ENCODE measurements around the gene ITPR2.
"Not testable (repeated sequence)": the region's sequence is repeated elsewhere in the genome, so short reads cannot be mapped to it uniquely, and the experiment has no call there.

ITPR2 gene

GRCh38 chr12:26441434-26441833, 391.6 kb downstream of the ITPR2 start:
- DNase-seq (ENCODE audit: low spot score) = no peak

- DNase-seq (ENCODE audit: low spot score) = no peak
Measured at GRCh38 chr12:26435069-26435404, 398.0 kb downstream of the ITPR2 start.

DNA sequence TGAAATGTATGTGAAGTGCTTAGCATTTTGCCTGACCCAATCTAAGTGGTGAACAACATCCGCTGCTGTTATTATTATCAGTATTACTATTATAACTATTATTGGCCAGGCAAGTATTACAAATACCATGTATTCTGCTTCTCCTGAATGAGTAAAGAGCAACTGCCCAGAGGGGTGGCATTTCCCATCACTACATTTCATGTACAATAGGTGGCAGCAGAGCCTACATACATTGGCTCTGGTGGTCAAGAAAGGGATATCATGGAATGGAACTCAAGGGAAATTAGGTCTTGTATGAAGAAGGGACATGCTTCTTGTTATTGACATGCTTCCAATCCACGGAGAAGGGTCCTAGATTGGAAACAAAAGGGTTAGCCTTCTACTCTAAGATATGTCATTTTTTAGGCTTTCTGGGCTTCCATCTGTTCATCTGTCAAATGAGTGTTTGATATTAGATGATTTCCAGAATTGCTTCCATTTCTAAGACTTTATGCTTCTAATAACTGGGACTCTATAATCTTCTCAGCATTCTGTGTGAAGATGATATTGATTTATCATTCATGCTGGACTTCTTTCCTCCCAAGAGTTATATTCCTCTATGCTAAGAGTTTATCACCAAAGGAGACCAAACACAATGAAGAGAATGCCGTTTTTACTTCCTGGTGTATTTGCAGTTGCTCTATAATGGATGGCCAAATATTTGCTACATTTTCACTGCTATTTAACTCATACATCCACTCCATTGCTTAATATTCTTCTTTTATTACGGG, 398.5 kb downstream of the ITPR2 start:
- DNase-seq (ENCODE audit: low spot score) = peak; percentile 67

GRCh38 chr12:26433701-26434100, 399.3 kb downstream of the ITPR2 start:
- DNase-seq (ENCODE audit: low spot score) = not testable (repeated sequence)

- DNase-seq (ENCODE audit: low spot score) = no peak
Measured at GRCh38 chr12:26431211-26431610, 401.8 kb downstream of the ITPR2 start.

DNA sequence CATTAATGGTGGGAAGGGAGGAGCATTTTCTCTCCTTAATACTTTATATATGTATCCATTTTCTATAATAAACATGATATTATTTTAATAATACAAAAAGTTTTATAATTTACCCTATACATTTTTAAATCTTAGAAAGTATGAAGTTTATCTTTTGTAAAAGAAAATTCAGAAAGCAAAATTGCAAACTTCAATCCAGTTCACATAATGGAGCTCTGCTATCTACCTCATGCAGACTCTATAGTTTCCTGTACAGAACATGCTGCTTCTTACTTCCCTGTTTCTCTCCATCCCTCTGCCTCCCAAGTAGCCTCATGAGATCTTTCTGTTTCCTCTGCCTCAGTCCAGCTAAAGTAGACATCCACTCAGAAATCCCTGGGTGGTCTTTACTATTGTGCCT, 402.4 kb downstream of the ITPR2 start:
- not testable (repeated sequence) for DNase-seq (ENCODE audit: low spot score)

- DNase-seq (ENCODE audit: low spot score) = no peak
Measured at GRCh38 chr12:26429070-26429691, 403.8 kb downstream of the ITPR2 start.

DNA sequence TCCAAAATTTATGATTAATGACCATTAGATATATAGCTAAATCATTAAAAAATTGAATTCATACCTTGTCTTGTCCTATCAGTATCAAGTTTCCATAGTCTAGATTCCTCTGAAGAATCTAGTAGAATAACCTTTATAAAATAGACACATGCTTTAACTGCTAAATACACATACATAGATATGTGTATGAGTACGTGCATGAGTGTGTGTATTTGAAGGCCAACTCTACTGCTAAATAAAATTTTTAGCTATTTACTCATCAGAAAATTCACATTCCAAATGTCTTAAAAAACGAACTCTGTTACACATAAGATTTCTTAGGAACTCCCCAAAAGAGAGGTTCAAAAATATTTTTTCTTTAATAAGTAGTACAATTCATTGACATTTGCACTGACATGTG, 404.6 kb downstream of the ITPR2 start:
- no peak for DNase-seq (ENCODE audit: low spot score)

- DNase-seq (ENCODE audit: low spot score) = no peak
Measured at GRCh38 chr12:26426652-26427051, 406.3 kb downstream of the ITPR2 start.

- no peak for DNase-seq (ENCODE audit: low spot score)
Measured at GRCh38 chr12:26425587-26426260, 407.3 kb downstream of the ITPR2 start.

DNA sequence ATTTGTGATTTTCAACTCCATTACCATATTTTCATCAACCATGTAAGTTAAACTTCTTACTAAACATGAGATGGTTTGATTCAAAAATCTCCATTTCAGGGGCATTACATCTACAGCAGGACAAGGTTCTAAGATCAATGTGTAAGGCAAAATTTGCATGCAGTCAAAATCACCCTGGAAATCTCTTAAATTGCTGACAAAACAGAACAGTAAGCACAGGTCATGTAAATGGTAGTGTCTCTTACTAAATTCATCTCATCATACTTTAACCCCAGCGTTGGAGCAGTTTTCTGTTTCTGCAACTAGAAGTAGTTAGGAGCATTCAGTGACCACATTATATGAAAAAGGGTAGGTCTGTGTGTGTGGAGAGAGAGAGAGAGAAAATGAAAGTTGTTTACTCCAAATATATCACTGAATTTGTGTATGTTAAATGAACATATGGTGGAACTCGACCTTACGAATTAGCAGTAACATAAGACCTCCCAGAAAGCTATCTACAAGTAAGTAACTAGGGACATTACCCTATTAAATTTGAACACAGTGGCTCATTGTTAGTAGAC, 410.1 kb downstream of the ITPR2 start:
- DNase-seq (ENCODE audit: low spot score) = no peak

DNA sequence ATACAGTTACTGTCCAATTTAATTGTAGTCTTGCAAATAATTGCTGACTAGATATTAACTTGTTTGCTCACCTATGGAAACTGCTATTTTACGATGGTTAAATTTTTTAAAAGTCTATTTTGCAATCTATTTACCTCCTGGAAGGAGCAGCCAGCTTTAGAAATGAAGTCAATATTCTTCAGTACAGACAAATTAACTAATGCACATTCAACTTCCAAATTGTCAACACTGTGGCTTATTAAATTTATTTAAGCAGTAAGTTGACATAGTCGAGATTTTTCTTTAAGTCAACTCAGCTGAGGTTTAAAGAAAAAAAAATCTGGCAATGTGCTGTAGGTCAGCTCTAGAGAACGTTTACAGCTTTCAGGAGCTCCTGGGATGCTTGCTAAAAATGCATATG, 416.4 kb downstream of the ITPR2 start:
- DNase-seq (ENCODE audit: low spot score) = no peak

- no peak for DNase-seq (ENCODE audit: low spot score)
Measured at GRCh38 chr12:26410689-26411088, 422.3 kb downstream of the ITPR2 start.

GRCh38 chr12:26406813-26407212, 426.2 kb downstream of the ITPR2 start:
- DNase-seq (ENCODE audit: low spot score) = no peak

- no peak for DNase-seq (ENCODE audit: low spot score)
Measured at GRCh38 chr12:26406391-26406790, 426.6 kb downstream of the ITPR2 start.

- no peak for DNase-seq (ENCODE audit: low spot score)
Measured at GRCh38 chr12:26403601-26404000, 429.4 kb downstream of the ITPR2 start.

GRCh38 chr12:26402648-26403047, 430.3 kb downstream of the ITPR2 start:
- DNase-seq (ENCODE audit: low spot score) = no peak

GRCh38 chr12:26401874-26402273, 431.1 kb downstream of the ITPR2 start:
- no peak for DNase-seq (ENCODE audit: low spot score)

DNA sequence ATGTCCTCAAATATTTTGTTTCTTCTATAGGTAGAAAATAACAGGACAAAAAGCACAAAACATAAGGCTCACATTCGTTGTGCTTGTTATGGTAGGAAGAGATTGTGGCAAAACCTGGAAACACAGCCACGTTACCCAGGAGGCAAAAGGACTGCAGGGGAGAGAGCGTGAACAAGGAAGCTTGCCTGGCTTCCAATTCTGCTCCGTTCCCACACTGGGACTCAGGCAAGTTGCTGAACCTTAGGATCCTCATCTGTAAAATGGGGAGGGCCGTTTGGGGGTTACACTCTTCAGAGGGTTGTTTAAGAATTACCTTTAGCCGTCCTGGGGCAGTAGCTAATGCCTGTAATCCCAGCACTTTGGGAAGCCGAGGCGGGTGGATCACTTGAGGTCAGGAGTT, 432.4 kb downstream of the ITPR2 start:
- DNase-seq (ENCODE audit: low spot score) = no peak

- DNase-seq (ENCODE audit: low spot score) = no peak
Measured at GRCh38 chr12:26399381-26399780, 433.6 kb downstream of the ITPR2 start.

- DNase-seq (ENCODE audit: low spot score) = no peak
Measured at GRCh38 chr12:26396402-26396801, 436.6 kb downstream of the ITPR2 start.

GRCh38 chr12:26389343-26389742, 443.7 kb downstream of the ITPR2 start:
- no peak for DNase-seq (ENCODE audit: low spot score)

- DNase-seq (ENCODE audit: low spot score) = no peak
Measured at GRCh38 chr12:26384536-26384935, 448.5 kb downstream of the ITPR2 start.

All from D341Med (cell line).